DLD1 (cell line): ENCODE results near the gene PTBP3.

Source experiments
- in situ Hi-C: cut with HindIII; loops from 2 replicates; pipeline ENCODE4 v1.10.0; 2017; ENCODE audit warnings: low sequenced_read_pairs

PTBP3 gene

GRCh38 chr9:112332977-112333638 is at the start of gene PTBP3:
Gene PTBP3, minus strand, starts transcription at chr9:112333619. Its CDS starts 35,754 bp downstream, at chr9:112297865.
- in situ Hi-C loops: no loop called here

GRCh38 chr9:112382501-112383364 is 49.3 kb upstream of the PTBP3 start:
- in situ Hi-C loops: no loop called here

- in situ Hi-C loops: no loop called here
These were observed 48.6 kb upstream of the PTBP3 start for GRCh38 chr9:112382066-112382465.

- in situ Hi-C loops: no loop called here
These were observed 47.4 kb upstream of the PTBP3 start for GRCh38 chr9:112380825-112381221.

- in situ Hi-C loops: no loop called here
These were observed 46.8 kb upstream of the PTBP3 start, which contains the start of gene HSDL2 for GRCh38 chr9:112380102-112380824. Gene HSDL2, plus strand, starts transcription at chr9:112380108. Its CDS starts 56 bp downstream, at chr9:112380164.

- in situ Hi-C loops: no loop called here
These were observed 46.0 kb upstream of the PTBP3 start for GRCh38 chr9:112379177-112380101.

- in situ Hi-C loops: no loop called here
These were observed 45.1 kb upstream of the PTBP3 start for GRCh38 chr9:112378328-112379176.

GRCh38 chr9:112377684-112378327 is 44.4 kb upstream of the PTBP3 start:
- in situ Hi-C loops: no loop called here

GRCh38 chr9:112377087-112377486 is 43.7 kb upstream of the PTBP3 start:
- in situ Hi-C loops: no loop called here

GRCh38 chr9:112375361-112375760 is 41.9 kb upstream of the PTBP3 start:
- in situ Hi-C loops: no loop called here

GRCh38 chr9:112374232-112374631 is 40.8 kb upstream of the PTBP3 start:
- in situ Hi-C loops: loop anchor here (25.0 kb wide), 1 partner anchor 262 kb away; no protein-coding TSS in a partner anchor

- in situ Hi-C loops: loop anchor here (25.0 kb wide), 1 partner anchor 261 kb away; no protein-coding TSS in a partner anchor
These were observed 40.2 kb upstream of the PTBP3 start for GRCh38 chr9:112373666-112374065.

GRCh38 chr9:112371060-112371459 is 37.6 kb upstream of the PTBP3 start:
- in situ Hi-C loops: loop anchor here (25.0 kb wide), 1 partner anchor 259 kb away; no protein-coding TSS in a partner anchor

- in situ Hi-C loops: loop anchor here (25.0 kb wide), 1 partner anchor 258 kb away; no protein-coding TSS in a partner anchor
These were observed 36.4 kb upstream of the PTBP3 start for GRCh38 chr9:112369817-112370216.

GRCh38 chr9:112367465-112367864 is 34.0 kb upstream of the PTBP3 start:
- in situ Hi-C loops: loop anchor here (25.0 kb wide), 1 partner anchor 255 kb away; no protein-coding TSS in a partner anchor

- in situ Hi-C loops: loop anchor here (25.0 kb wide), 1 partner anchor 254 kb away; no protein-coding TSS in a partner anchor
These were observed 33.2 kb upstream of the PTBP3 start for GRCh38 chr9:112366591-112366990.

- in situ Hi-C loops: loop anchor here (25.0 kb wide), 1 partner anchor 253 kb away; no protein-coding TSS in a partner anchor
These were observed 31.8 kb upstream of the PTBP3 start for GRCh38 chr9:112365257-112365656.

- in situ Hi-C loops: loop anchor here (25.0 kb wide), 1 partner anchor 252 kb away; no protein-coding TSS in a partner anchor
These were observed 31.3 kb upstream of the PTBP3 start for GRCh38 chr9:112364761-112365160.
